ENCODE data around the gene BTNL8.

BTNL8 gene

GRCh38 chr5:180898621-180899246 is at the start of gene BTNL8:
Gene BTNL8, plus strand, starts transcription at chr5:180899159. Its CDS starts 152 bp downstream, at chr5:180899311.
- DNase-seq = no peak

GRCh38 chr5:180849827-180850226 is 49.1 kb upstream of the BTNL8 start:
- no peak for DNase-seq

- DNase-seq = no peak
Measured at GRCh38 chr5:180850434-180851078, 48.4 kb upstream of the BTNL8 start.

- no peak for DNase-seq
Measured at GRCh38 chr5:180852495-180852894, 46.5 kb upstream of the BTNL8 start.

GRCh38 chr5:180853121-180853847 is 45.7 kb upstream of the BTNL8 start:
- DNase-seq = no peak

- DNase-seq = no peak
Measured at GRCh38 chr5:180853848-180854176, 45.1 kb upstream of the BTNL8 start.

- no peak for DNase-seq
Measured at GRCh38 chr5:180858586-180858985, 40.4 kb upstream of the BTNL8 start.

GRCh38 chr5:180860273-180860886 is 38.6 kb upstream of the BTNL8 start:
- DNase-seq = peak; percentile 24

GRCh38 chr5:180860887-180861822 is 37.8 kb upstream of the BTNL8 start, which contains the start of gene ZFP62:
Gene ZFP62, minus strand, starts transcription at chr5:180861276. Its CDS starts 57 bp downstream, at chr5:180861219.
- peak; percentile 95 for DNase-seq

- DNase-seq = no peak
Measured at GRCh38 chr5:180862645-180863044, 36.3 kb upstream of the BTNL8 start.

- no peak for DNase-seq
Measured at GRCh38 chr5:180865981-180866695, 32.8 kb upstream of the BTNL8 start.

- DNase-seq = no peak
Measured at GRCh38 chr5:180866985-180867384, 32.0 kb upstream of the BTNL8 start.

- DNase-seq = peak; percentile 81
Measured at GRCh38 chr5:180868960-180869359, 30.0 kb upstream of the BTNL8 start.

- no peak for DNase-seq
Measured at GRCh38 chr5:180869587-180869986, 29.4 kb upstream of the BTNL8 start.

GRCh38 chr5:180870276-180871068 is 28.5 kb upstream of the BTNL8 start:
- DNase-seq = no peak

GRCh38 chr5:180872419-180872818 is 26.5 kb upstream of the BTNL8 start:
- DNase-seq = no peak

- DNase-seq = peak; percentile 34
Measured at GRCh38 chr5:180873615-180874520, 25.1 kb upstream of the BTNL8 start.

- DNase-seq = no peak
Measured at GRCh38 chr5:180874804-180875582, 24.0 kb upstream of the BTNL8 start.

- DNase-seq = no peak
Measured at GRCh38 chr5:180875860-180876426, 23.0 kb upstream of the BTNL8 start.
